Endothelial cell (in vitro differentiated cells): ENCODE results near the gene CAMK1D. TPM values are rescaled to one million over a fixed set of nuclear protein-coding genes. Genes with fewer than 3 reads are reported as not detected.

Source experiments
- DNase-seq: peaks from one replicate; pipeline ENCODE4 v3.0.0; 2021; ENCODE audit warnings: low spot score
- H3K27ac Mint-ChIP-seq: one replicate; pipeline ENCODE4 v1.8.0; 2021; ENCODE audit warnings: mixed read lengths, inconsistent platforms; ENCODE audit not compliant: unreplicated experiment
- H3K27me3 Mint-ChIP-seq: one replicate; pipeline ENCODE4 v1.8.0; 2021; ENCODE audit warnings: mild to moderate bottlenecking, moderate library complexity, mixed read lengths, inconsistent platforms; ENCODE audit not compliant: unreplicated experiment
- H3K36me3 Mint-ChIP-seq: one replicate; pipeline ENCODE4 v1.8.0; 2021; ENCODE audit warnings: mild to moderate bottlenecking, low read depth, mixed read lengths, inconsistent platforms; ENCODE audit not compliant: unreplicated experiment
- H3K4me1 Mint-ChIP-seq: one replicate; pipeline ENCODE4 v1.8.0; 2021; ENCODE audit warnings: mild to moderate bottlenecking, mixed read lengths, inconsistent platforms; ENCODE audit not compliant: unreplicated experiment
- H3K4me3 Mint-ChIP-seq: one replicate; pipeline ENCODE4 v1.8.0; 2021; ENCODE audit warnings: mild to moderate bottlenecking, mixed read lengths, inconsistent platforms; ENCODE audit not compliant: unreplicated experiment
- H3K9me3 Mint-ChIP-seq: one replicate; pipeline ENCODE4 v1.8.0; 2021; ENCODE audit warnings: mixed read lengths, inconsistent platforms; ENCODE audit not compliant: unreplicated experiment
- CTCF ChIP-seq: fragments of 200-600 bp; sonication (generic); IDR thresholded peaks from one replicate; pipeline ENCODE4 v1.5.0; 2021; ENCODE audit warnings: antibody characterized with exemption; ENCODE audit not compliant: unreplicated experiment
- total RNA-seq: library from RNA; stranded (reverse); fragmentation: NEBNext Ultra II Directional; extraction: Animal tissue kit (Norgen Biotek cat#: 25700); gene quantifications from one replicate; pipeline ENCODE4 v1.2.1, GENCODE V29; 2021; ENCODE audit not compliant: unreplicated experiment

CAMK1D gene
- total RNA-seq, 1 donor from 2014 or later, result 4.1 TPM

GRCh38 chr10:12636571-12636970 is 287.2 kb downstream of the CAMK1D start:
- no peaks in the 10 kb centered on the region for H3K9me3 Mint-ChIP-seq
- no peak for TF ChIP-seq CTCF
- peaks cover 5% of the 10 kb centered on the region for H3K27me3 Mint-ChIP-seq
- no peak for DNase-seq
- H3K27ac Mint-ChIP-seq, result no peak overlapping the region
- no peaks in the 10 kb centered on the region for H3K4me1 Mint-ChIP-seq
- H3K36me3 Mint-ChIP-seq, result no peaks in the 10 kb centered on the region
- H3K4me3 Mint-ChIP-seq, result no peak overlapping the region

- Mint-ChIP-seq H3K4me1 (no peaks in the 10 kb centered on the region), H3K27me3 (peaks cover 5% of the 10 kb centered on the region), H3K4me3 (no peak overlapping the region), H3K36me3 (no peaks in the 10 kb centered on the region), H3K9me3 (no peaks in the 10 kb centered on the region), H3K27ac (no peak overlapping the region)
- no peak for TF ChIP-seq CTCF
- DNase-seq, result no peak
Measured at GRCh38 chr10:12637649-12638048, 288.3 kb downstream of the CAMK1D start.

- Mint-ChIP-seq H3K36me3 (no peaks in the 10 kb centered on the region), H3K27me3 (peaks cover 5% of the 10 kb centered on the region), H3K9me3 (no peaks in the 10 kb centered on the region), H3K4me1 (no peaks in the 10 kb centered on the region), H3K4me3 (no peak overlapping the region), H3K27ac (no peak overlapping the region)
- TF ChIP-seq CTCF, result no peak
- DNase-seq, result no peak
Measured at GRCh38 chr10:12638103-12638502, 288.8 kb downstream of the CAMK1D start.

GRCh38 chr10:12638781-12639180 is 289.4 kb downstream of the CAMK1D start:
- TF ChIP-seq CTCF, result no peak
- H3K27me3 Mint-ChIP-seq, result peaks cover 5% of the 10 kb centered on the region
- no peaks in the 10 kb centered on the region for H3K36me3 Mint-ChIP-seq
- H3K9me3 Mint-ChIP-seq, result no peaks in the 10 kb centered on the region
- DNase-seq, result no peak
- no peak overlapping the region for H3K4me3 Mint-ChIP-seq
- no peaks in the 10 kb centered on the region for H3K4me1 Mint-ChIP-seq
- H3K27ac Mint-ChIP-seq, result no peak overlapping the region

- DNase-seq, result no peak
- Mint-ChIP-seq H3K9me3 (no peaks in the 10 kb centered on the region), H3K4me1 (no peaks in the 10 kb centered on the region), H3K27ac (no peak overlapping the region), H3K4me3 (no peak overlapping the region), H3K27me3 (peaks cover 2% of the 10 kb centered on the region), H3K36me3 (no peaks in the 10 kb centered on the region)
- TF ChIP-seq CTCF, result no peak
Measured at GRCh38 chr10:12639996-12640944, 290.9 kb downstream of the CAMK1D start.
